KOPT-K1 (cell line): ENCODE results near the gene MYO1C.
"Not testable (repeated sequence)": the region's sequence is repeated elsewhere in the genome, so short reads cannot be mapped to it uniquely, and the experiment has no call there.

Source experiments
- H3K27ac ChIP-seq: fragments of 200-600 bp; sonication (generic); 2 replicates; pipeline ENCODE4 v1.5.1; 2016; ENCODE audit warnings: antibody characterized with exemption, mild to moderate bottlenecking, low read depth, low read length; ENCODE audit not compliant: poor library complexity, severe bottlenecking
- H3K36me3 ChIP-seq: fragments of 200-600 bp; sonication (generic); 2 replicates; pipeline ENCODE4 v1.5.1; 2017; ENCODE audit warnings: antibody characterized with exemption, mild to moderate bottlenecking, low read length, moderate library complexity; ENCODE audit not compliant: insufficient read depth
- H3K9me3 ChIP-seq: fragments of 200-600 bp; sonication (generic); 2 replicates; pipeline ENCODE4 v1.5.1; 2017; ENCODE audit warnings: antibody characterized with exemption, low read length, mild to moderate bottlenecking; ENCODE audit not compliant: insufficient read depth, poor library complexity, severe bottlenecking

Gene MYO1C

DNA sequence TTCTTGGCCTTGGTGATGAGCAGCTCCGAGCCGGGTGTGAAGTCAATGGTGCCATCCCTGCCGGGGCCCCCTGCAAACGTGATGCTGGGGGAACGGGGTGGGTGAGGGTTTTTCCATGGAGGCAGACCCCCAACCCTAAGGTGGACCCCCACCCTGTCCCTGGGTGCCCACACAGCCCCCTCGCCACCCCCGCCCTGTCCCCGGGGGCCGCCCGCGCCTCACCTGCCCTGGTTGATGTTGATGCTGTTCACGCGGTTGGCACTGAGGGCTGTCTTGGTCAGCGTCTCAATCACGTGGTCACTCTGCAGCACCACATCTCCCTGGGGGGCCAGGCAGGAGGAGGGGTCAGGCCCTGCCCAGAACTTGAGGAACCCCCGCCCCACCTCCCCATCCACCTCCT lies 25.2 kb downstream of the MYO1C start:
- Histone ChIP-seq H3K27ac (no peak overlapping the region), H3K9me3 (peaks cover 5% of the 10 kb centered on the region), H3K36me3 (peaks cover 20% of the 10 kb centered on the region; the same call in 1 of the 2 replicates)

- H3K27ac ChIP-seq = no peak overlapping the region
- peaks cover 12% of the 10 kb centered on the region; the same call in 1 of the 2 replicates for H3K36me3 ChIP-seq
- peaks cover 5% of the 10 kb centered on the region for H3K9me3 ChIP-seq
These were observed 28.3 kb downstream of the MYO1C start for GRCh38 chr17:1464186-1464585.

GRCh38 chr17:1462164-1463112 lies 30.0 kb downstream of the MYO1C start:
- no peaks in the 10 kb centered on the region for H3K9me3 ChIP-seq
- no peak overlapping the region for H3K27ac ChIP-seq
- no peaks in the 10 kb centered on the region; the same call in 1 of the 2 replicates for H3K36me3 ChIP-seq

DNA sequence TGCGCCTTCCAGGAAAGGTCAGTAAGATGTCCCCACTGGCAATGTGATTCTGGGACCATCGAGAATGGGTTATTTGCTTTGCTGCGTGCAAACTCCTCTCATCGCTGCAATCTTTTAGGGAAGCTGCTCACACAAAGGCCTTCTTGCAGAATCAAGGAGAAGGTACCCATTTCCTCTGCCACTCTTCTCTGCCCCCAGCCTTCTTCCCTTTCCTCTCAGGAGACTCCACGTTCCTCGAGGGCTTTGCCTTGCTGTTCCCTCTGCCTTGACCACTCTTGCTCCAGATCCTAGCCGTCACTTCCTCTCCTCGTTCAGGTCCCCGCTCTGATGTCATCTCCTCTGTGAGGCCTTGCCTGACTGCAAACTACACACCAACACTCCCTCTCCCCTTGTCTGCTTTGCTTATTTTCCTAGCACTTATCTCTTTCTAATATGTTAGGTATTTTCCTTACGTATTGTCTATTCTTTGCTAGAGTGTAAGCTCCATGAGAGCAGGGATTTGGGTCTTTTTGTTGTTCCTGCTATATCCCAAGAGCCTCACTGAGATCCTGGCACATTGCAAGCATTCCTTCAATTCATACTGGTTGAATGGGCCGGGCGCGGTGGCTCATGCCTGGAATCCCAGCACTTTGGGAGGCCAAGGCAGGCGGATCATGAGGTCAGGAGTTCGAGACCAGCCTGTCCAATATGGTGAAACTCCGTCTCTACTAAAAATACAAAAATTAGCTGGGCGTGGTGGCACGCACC lies 31.1 kb downstream of the MYO1C start:
- H3K36me3 ChIP-seq = no peaks in the 10 kb centered on the region
- no peak overlapping the region for H3K27ac ChIP-seq
- no peaks in the 10 kb centered on the region for H3K9me3 ChIP-seq

DNA sequence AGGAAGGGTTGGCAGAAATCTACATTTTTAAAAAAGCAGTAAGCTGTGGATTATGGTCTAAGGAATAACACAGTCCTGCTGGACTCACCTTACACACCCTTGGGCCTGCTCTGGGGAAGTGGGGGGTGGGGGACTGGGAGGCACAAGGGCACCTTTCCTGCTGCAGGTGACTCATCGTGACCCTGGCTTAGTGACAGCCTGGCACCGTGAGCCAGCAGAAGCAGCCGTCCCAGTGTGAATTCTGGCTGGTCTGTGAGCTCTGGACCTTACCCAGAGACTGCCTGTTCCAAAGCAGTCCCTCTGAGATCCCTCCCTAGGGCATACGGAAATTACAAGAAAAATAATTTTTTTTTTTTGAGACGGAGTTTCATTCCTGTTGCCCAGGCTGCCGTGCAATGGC lies 32.3 kb downstream of the MYO1C start:
- no peaks in the 10 kb centered on the region for H3K9me3 ChIP-seq
- no peak overlapping the region for H3K27ac ChIP-seq
- no peaks in the 10 kb centered on the region for H3K36me3 ChIP-seq

DNA sequence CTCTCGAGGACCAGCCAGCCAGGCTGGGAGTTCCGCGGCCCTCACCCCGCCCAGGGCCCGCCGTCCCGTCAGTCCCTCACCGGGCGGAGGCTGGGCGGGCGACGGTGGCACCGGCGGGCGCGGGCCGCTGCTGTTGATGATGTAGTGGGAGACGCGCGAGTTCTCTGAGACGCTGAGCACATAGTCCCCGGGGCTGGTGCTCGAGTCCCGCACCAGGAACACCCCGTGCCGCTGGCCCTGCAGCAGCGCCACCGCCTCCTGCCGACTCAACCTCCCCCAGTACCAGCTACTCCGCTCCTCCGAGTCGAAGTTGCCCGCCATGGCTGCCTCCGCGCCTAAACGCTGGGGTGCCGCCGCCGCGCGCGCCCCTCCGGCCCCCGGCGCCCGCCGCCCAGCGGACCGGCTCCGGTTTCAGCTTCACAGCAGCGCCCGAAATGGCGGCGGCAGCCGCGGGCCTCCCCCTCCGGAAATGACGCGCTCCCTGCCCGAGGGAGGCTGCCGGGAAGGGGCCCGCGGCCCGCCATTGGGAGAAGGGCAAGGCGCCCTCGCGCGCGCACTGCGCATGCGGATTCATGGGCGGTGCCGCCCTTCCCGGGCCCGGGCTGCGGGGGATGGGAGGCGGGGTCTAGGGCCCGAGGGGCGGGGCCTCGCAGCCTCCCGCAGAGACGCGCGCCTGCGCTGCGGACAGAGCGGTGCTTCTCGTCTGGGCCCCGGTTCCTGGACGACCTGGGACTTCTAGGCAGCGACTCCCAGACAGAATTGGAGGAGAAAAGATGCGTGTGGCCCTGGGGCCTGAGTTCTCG lies 36.5 kb downstream of the MYO1C start, which contains the start of gene CRK:
Gene CRK (minus strand): TSS at position 436 of the 803 bp plus-strand sequence. CDS start 115 bp downstream, at position 321.
- H3K27ac ChIP-seq = peak within 1 kb of the TSS; percentile 84
- peaks cover 28% of the 10 kb centered on the region for H3K36me3 ChIP-seq
- no peaks in the 10 kb centered on the region for H3K9me3 ChIP-seq

- H3K27ac ChIP-seq = peak overlapping the region; percentile 84
- H3K36me3 ChIP-seq = peaks cover 29% of the 10 kb centered on the region
- H3K9me3 ChIP-seq = no peaks in the 10 kb centered on the region
These were observed 37.1 kb downstream of the MYO1C start for GRCh38 chr17:1455291-1455796.

GRCh38 chr17:1454541-1454940 lies 37.9 kb downstream of the MYO1C start:
- H3K36me3 ChIP-seq = peaks cover 34% of the 10 kb centered on the region
- no peaks in the 10 kb centered on the region for H3K9me3 ChIP-seq
- H3K27ac ChIP-seq = peak overlapping the region; percentile 84

DNA sequence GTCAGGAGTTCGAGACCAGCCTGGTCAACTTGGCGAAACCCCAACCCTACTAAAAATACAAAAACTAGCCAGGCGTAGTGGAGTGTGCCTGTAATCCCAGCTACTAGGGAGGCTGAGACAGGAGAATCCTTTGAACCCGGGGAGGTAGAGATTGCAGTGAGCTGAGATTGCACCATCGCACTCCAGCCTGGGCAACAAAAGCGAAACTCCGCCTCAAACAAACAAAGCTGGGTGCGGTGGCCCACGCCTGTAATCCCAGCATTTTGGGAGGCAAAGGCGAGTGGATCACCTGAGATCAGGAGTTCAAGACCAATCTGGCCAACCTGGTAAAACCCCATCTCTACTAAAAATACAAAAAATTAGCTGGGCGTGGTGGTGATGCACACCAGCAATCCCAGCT lies 38.8 kb downstream of the MYO1C start:
- peaks cover 42% of the 10 kb centered on the region for H3K36me3 ChIP-seq
- not testable (repeated sequence) for H3K27ac ChIP-seq, H3K9me3 ChIP-seq

DNA sequence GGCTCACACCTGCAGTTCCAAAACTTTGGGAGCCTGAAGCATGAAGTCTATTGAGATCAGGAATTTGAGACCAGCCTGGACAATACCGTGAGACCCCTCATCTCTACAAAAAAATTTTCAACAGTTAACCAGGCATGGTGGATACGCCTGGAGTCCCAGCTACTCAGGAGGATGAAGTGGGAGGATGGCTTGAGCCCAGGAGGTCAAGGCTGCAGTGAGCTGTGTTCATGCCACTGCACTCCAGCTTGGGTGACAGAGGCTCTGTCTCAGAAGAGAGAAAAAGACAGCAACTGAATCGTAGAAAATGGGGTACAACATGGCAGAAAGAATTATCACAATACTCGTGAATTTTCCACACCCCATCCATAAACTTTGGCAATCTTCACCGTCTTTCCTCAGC lies 39.6 kb downstream of the MYO1C start:
- H3K36me3 ChIP-seq = peaks cover 45% of the 10 kb centered on the region

GRCh38 chr17:1450261-1450660 lies 42.2 kb downstream of the MYO1C start:
- peaks cover 49% of the 10 kb centered on the region for H3K36me3 ChIP-seq
- not testable (repeated sequence) for H3K9me3 ChIP-seq, H3K27ac ChIP-seq

More for the DNA sequence above, 39.6 kb downstream of the MYO1C start:
- Histone ChIP-seq H3K27ac (no peak overlapping the region), H3K9me3 (no peaks in the 10 kb centered on the region)

- Histone ChIP-seq H3K9me3 (no peaks in the 10 kb centered on the region), H3K27ac (no peak overlapping the region), H3K36me3 (peaks cover 54% of the 10 kb centered on the region)
These were observed 43.0 kb downstream of the MYO1C start for GRCh38 chr17:1449412-1449967.

GRCh38 chr17:1447052-1447451 lies 45.4 kb downstream of the MYO1C start:
- Histone ChIP-seq H3K36me3 (peaks cover 53% of the 10 kb centered on the region), H3K27ac (no peak overlapping the region), H3K9me3 (no peaks in the 10 kb centered on the region)

DNA sequence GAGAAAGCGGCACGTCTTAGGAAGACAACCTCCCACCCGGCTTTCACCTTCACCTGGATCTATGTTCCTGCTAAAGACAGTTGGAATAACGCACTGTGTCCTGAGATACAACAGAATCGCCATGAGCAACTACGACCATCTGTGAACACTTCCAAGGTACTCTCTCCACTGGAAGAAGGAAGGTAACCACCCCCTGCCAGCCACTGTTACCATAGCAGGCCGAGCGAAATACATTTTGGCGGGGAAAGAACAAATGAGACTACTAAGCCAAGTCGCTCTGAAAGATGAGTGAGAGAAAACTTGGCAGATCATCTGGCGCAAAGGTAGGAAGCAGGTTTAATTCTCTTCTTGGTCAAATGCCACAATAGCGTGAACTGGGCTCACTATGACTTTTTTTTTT lies 46.3 kb downstream of the MYO1C start:
- Histone ChIP-seq H3K36me3 (peaks cover 53% of the 10 kb centered on the region), H3K27ac (no peak overlapping the region), H3K9me3 (no peaks in the 10 kb centered on the region)
